ENCODE results near the gene AP1S3. TPM values are rescaled to one million over a fixed set of nuclear protein-coding genes. Genes with fewer than 3 reads are reported as not detected.

AP1S3 gene
- polyA plus RNA-seq, 3 donors: 12.0 to 17.7 (median 12.3) TPM

GRCh38 chr2:223856584-223856983, 19.2 kb upstream of the AP1S3 start:
- DNase-seq (ENCODE audit: extremely low read depth in 1 of 11, low read depth in 9 of 11, low spot score in 4 of 11): no peak

- no peak for DNase-seq (ENCODE audit: extremely low read depth in 1 of 11, low read depth in 9 of 11, low spot score in 4 of 11)
Observed at GRCh38 chr2:223856021-223856420, 18.6 kb upstream of the AP1S3 start.

- DNase-seq (ENCODE audit: extremely low read depth in 1 of 11, low read depth in 9 of 11, low spot score in 4 of 11): no peak
Observed at GRCh38 chr2:223855426-223855825, 18.0 kb upstream of the AP1S3 start.

GRCh38 chr2:223854741-223855140, 17.4 kb upstream of the AP1S3 start:
- DNase-seq (ENCODE audit: extremely low read depth in 1 of 11, low read depth in 9 of 11, low spot score in 4 of 11): no peak

- no peak for DNase-seq (ENCODE audit: extremely low read depth in 1 of 11, low read depth in 9 of 11, low spot score in 4 of 11)
Observed at GRCh38 chr2:223853425-223853837, 16.0 kb upstream of the AP1S3 start.

- DNase-seq (ENCODE audit: extremely low read depth in 1 of 11, low read depth in 9 of 11, low spot score in 4 of 11): no peak
Observed at GRCh38 chr2:223852281-223852795, 15.0 kb upstream of the AP1S3 start.

- no peak for DNase-seq (ENCODE audit: extremely low read depth in 1 of 11, low read depth in 9 of 11, low spot score in 4 of 11)
Observed at GRCh38 chr2:223847410-223847809, 10.0 kb upstream of the AP1S3 start.

- no peak for DNase-seq (ENCODE audit: extremely low read depth in 1 of 11, low read depth in 9 of 11, low spot score in 4 of 11)
Observed at GRCh38 chr2:223846515-223846914, 9.1 kb upstream of the AP1S3 start.

- DNase-seq (ENCODE audit: extremely low read depth in 1 of 11, low read depth in 9 of 11, low spot score in 4 of 11): no peak
Observed at GRCh38 chr2:223841436-223842190, 4.2 kb upstream of the AP1S3 start.

- no peak for DNase-seq (ENCODE audit: extremely low read depth in 1 of 11, low read depth in 9 of 11, low spot score in 4 of 11)
Observed at GRCh38 chr2:223835701-223836532, 1.5 kb downstream of the AP1S3 start.

- DNase-seq (ENCODE audit: extremely low read depth in 1 of 11, low read depth in 9 of 11, low spot score in 4 of 11): no peak
Observed at GRCh38 chr2:223834431-223834830, 3.0 kb downstream of the AP1S3 start.

GRCh38 chr2:223832241-223832903, 5.0 kb downstream of the AP1S3 start:
- peak in 4 of 11 donors; percentile 11 to 34 (median 31) for DNase-seq (ENCODE audit: extremely low read depth in 1 of 11, low read depth in 9 of 11, low spot score in 4 of 11)

- no peak for DNase-seq (ENCODE audit: extremely low read depth in 1 of 11, low read depth in 9 of 11, low spot score in 4 of 11)
Observed at GRCh38 chr2:223829128-223829527, 8.3 kb downstream of the AP1S3 start.

GRCh38 chr2:223828314-223828713, 9.1 kb downstream of the AP1S3 start:
- no peak for DNase-seq (ENCODE audit: extremely low read depth in 1 of 11, low read depth in 9 of 11, low spot score in 4 of 11)

GRCh38 chr2:223826995-223827394, 10.4 kb downstream of the AP1S3 start:
- DNase-seq (ENCODE audit: extremely low read depth in 1 of 11, low read depth in 9 of 11, low spot score in 4 of 11): no peak

- DNase-seq (ENCODE audit: extremely low read depth in 1 of 11, low read depth in 9 of 11, low spot score in 4 of 11): no peak
Observed at GRCh38 chr2:223824301-223824700, 13.1 kb downstream of the AP1S3 start.

- no peak for DNase-seq (ENCODE audit: extremely low read depth in 1 of 11, low read depth in 9 of 11, low spot score in 4 of 11)
Observed at GRCh38 chr2:223822818-223823217, 14.6 kb downstream of the AP1S3 start.

- DNase-seq (ENCODE audit: extremely low read depth in 1 of 11, low read depth in 9 of 11, low spot score in 4 of 11): no peak
Observed at GRCh38 chr2:223820549-223820948, 16.8 kb downstream of the AP1S3 start.

GRCh38 chr2:223819891-223820290, 17.5 kb downstream of the AP1S3 start:
- DNase-seq (ENCODE audit: extremely low read depth in 1 of 11, low read depth in 9 of 11, low spot score in 4 of 11): no peak

All from renal cortex interstitium (tissue), 11 donors.